ENCODE data around the gene KCTD11. TPM values are rescaled to one million over a fixed set of nuclear protein-coding genes. Genes with fewer than 3 reads are reported as not detected.

KCTD11 gene
- polyA plus RNA-seq, 1 donor (not counting 4 experiments of a cell fraction or from before 2014, with no cell fraction given), result 18.5 TPM

- H3K79me2 ChIP-seq (ENCODE audit: control insufficient read depth, insufficient read depth, low read length), result peaks cover 56% of the 10 kb centered on the region
- H3K4me2 ChIP-seq (ENCODE audit: control insufficient read depth, extremely low read depth, insufficient read depth, low read depth, low read length), result peak overlapping the region; percentile 80
- no peaks in the 10 kb centered on the region for H3K27me3 ChIP-seq (ENCODE audit: control insufficient read depth, extremely low read depth, insufficient read depth, low read length)
- H3K9me1 ChIP-seq (ENCODE audit: control insufficient read depth, extremely low read depth, insufficient read depth, low read length), result peaks cover 5% of the 10 kb centered on the region
- no peak for DNase-seq (ENCODE audit: low read depth, low spot score)
- H3K27ac ChIP-seq (ENCODE audit: control insufficient read depth, insufficient read depth, low read length), result peak overlapping the region; percentile 99
- peaks cover 47% of the 10 kb centered on the region for H4K20me1 ChIP-seq (ENCODE audit: control insufficient read depth, extremely low read depth, insufficient read depth, low read length)
- H3K36me3 ChIP-seq (ENCODE audit: control insufficient read depth in 2 of 2, extremely low read depth in 1 of 2, insufficient read depth in 2 of 2, low read length in 2 of 2), result peaks cover 33 to 46% of the 10 kb centered on the region in 2 experiments
- dilution Hi-C loops (cut with MboI; ENCODE audit: extremely low pct_ligation_motif_present, low sequenced_read_pairs), result no loop called here
- no peak overlapping the region for H2AFZ ChIP-seq (ENCODE audit: control insufficient read depth, low read length)
- TF ChIP-seq EZH2 (IDR thresholded peaks at IDR 0.05; ENCODE audit: low read length), result no peak
- TF ChIP-seq CTCF (optimal IDR thresholded peaks at IDR 0.05 in 1 of 3, IDR thresholded peaks at IDR 0.05 in 1 of 3, conservative IDR thresholded peaks at IDR 0.05 in 1 of 3; ENCODE audit: extremely low read depth in 1 of 3, insufficient read depth in 2 of 3, low read length in 3 of 3), result no peak
- no peaks in the 10 kb centered on the region for H3K9me3 ChIP-seq (ENCODE audit: control insufficient read depth, low read depth, low read length)
- peak overlapping the region; percentile 100 for H3K9ac ChIP-seq (ENCODE audit: control insufficient read depth, extremely low read depth, insufficient read depth, low read length)
- FAIRE-seq, result peak; percentile 41
- H3K4me1 ChIP-seq (ENCODE audit: control insufficient read depth, extremely low read depth, insufficient read depth, low read length), result peaks cover 34% of the 10 kb centered on the region
- H3K4me3 ChIP-seq (ENCODE audit: control insufficient read depth in 2 of 3, extremely low read depth in 1 of 3, insufficient read depth in 2 of 3, low read depth in 1 of 3, low read length in 3 of 3), result peak overlapping the region; percentile 93 to 99 (median 95)
Measured at GRCh38 chr17:7308625-7309433, 43.1 kb upstream of the KCTD11 start.

- Histone ChIP-seq H2AFZ (ENCODE audit: control insufficient read depth, low read length) (no peak overlapping the region), H3K79me2 (ENCODE audit: control insufficient read depth, insufficient read depth, low read length) (peaks cover 60% of the 10 kb centered on the region), H3K36me3 (ENCODE audit: control insufficient read depth in 2 of 2, extremely low read depth in 1 of 2, insufficient read depth in 2 of 2, low read length in 2 of 2) (peaks cover 34 to 50% of the 10 kb centered on the region in 2 experiments), H3K4me3 (ENCODE audit: control insufficient read depth in 2 of 3, extremely low read depth in 1 of 3, insufficient read depth in 2 of 3, low read depth in 1 of 3, low read length in 3 of 3) (peak overlapping the region; percentile 93 to 99 (median 95)), H4K20me1 (ENCODE audit: control insufficient read depth, extremely low read depth, insufficient read depth, low read length) (peaks cover 50% of the 10 kb centered on the region), H3K4me2 (ENCODE audit: control insufficient read depth, extremely low read depth, insufficient read depth, low read depth, low read length) (peak overlapping the region; percentile 80), H3K9me3 (ENCODE audit: control insufficient read depth, low read depth, low read length) (no peaks in the 10 kb centered on the region), H3K4me1 (ENCODE audit: control insufficient read depth, extremely low read depth, insufficient read depth, low read length) (peaks cover 41% of the 10 kb centered on the region), H3K27me3 (ENCODE audit: control insufficient read depth, extremely low read depth, insufficient read depth, low read length) (no peaks in the 10 kb centered on the region), H3K27ac (ENCODE audit: control insufficient read depth, insufficient read depth, low read length) (peak overlapping the region; percentile 99), H3K9ac (ENCODE audit: control insufficient read depth, extremely low read depth, insufficient read depth, low read length) (peak overlapping the region; percentile 100), H3K9me1 (ENCODE audit: control insufficient read depth, extremely low read depth, insufficient read depth, low read length) (peaks cover 8% of the 10 kb centered on the region)
- FAIRE-seq, result no peak
- TF ChIP-seq EZH2 (IDR thresholded peaks at IDR 0.05; ENCODE audit: low read length) (no peak), CTCF (optimal IDR thresholded peaks at IDR 0.05 in 1 of 3, IDR thresholded peaks at IDR 0.05 in 1 of 3, conservative IDR thresholded peaks at IDR 0.05 in 1 of 3; ENCODE audit: extremely low read depth in 1 of 3, insufficient read depth in 2 of 3, low read length in 3 of 3) (no peak)
- DNase-seq (ENCODE audit: low read depth, low spot score), result no peak
- dilution Hi-C loops (cut with MboI; ENCODE audit: extremely low pct_ligation_motif_present, low sequenced_read_pairs), result no loop called here
Measured at GRCh38 chr17:7309628-7310027, 42.3 kb upstream of the KCTD11 start.

Measured in keratinocyte (primary cell).